Breast epithelium (tissue), 4 donors: ENCODE measurements around the gene TBC1D3C. TPM values are rescaled to one million over a fixed set of nuclear protein-coding genes. Genes with fewer than 3 reads are reported as not detected.
A peak's percentile ranks its signal among the peaks of the same experiment; 100 is the strongest.
"Not testable (repeated sequence)": the region's sequence is repeated elsewhere in the genome, so short reads cannot be mapped to it uniquely, and the experiment has no call there.

Source experiments
- DNase-seq, 2 donors: peaks; one replicate each; pipeline ENCODE4 v3.0.0-alpha.2; 2019; ENCODE audit warnings: low spot score in 2 of 2
- H3K27ac ChIP-seq, 2 donors: fragments of 200-600 bp; sonication (generic) in 1 of 2; one replicate each; pipeline ENCODE4 v1.5.1; 2016 to 2019; ENCODE audit warnings: mild to moderate bottlenecking in 1 of 2
- H3K27me3 ChIP-seq, 2 donors: fragments of 200-600 bp; sonication (generic) in 1 of 2; one replicate each; pipeline versions ENCODE4 v1.5.1 to v1.6.0; 2017 to 2019; ENCODE audit warnings: control low read depth in 1 of 2, mild to moderate bottlenecking in 1 of 2
- H3K36me3 ChIP-seq: fragments of 200-600 bp; one replicate; pipeline ENCODE4 v1.5.1; 2019
- H3K4me1 ChIP-seq, 2 donors: fragments of 200-600 bp; sonication (generic); one replicate each; pipeline ENCODE4 v1.5.1; 2016 to 2019; ENCODE audit warnings: control low read depth in 1 of 2
- H3K4me3 ChIP-seq, 3 donors: fragments of 200-600 bp; sonication (generic); 1 replicate in 2 of 3; 2 replicates in 1 of 3; pipeline ENCODE4 v1.5.1; 2016 to 2019; ENCODE audit warnings: mild to moderate bottlenecking in 3 of 3, moderate library complexity in 2 of 3
- H3K9me3 ChIP-seq, 2 donors: fragments of 200-600 bp; sonication (generic) in 1 of 2; one replicate each; pipeline ENCODE4 v1.5.1; 2016 to 2019; ENCODE audit warnings: control low read depth in 1 of 2
- intact Hi-C: fragments of 100-400 bp; cut with DNase I; formaldehyde crosslinking; loops from one replicate; pipeline ENCODE4 v1.15.1; 2023; ENCODE audit warnings: low total_unique reads
- total RNA-seq, 3 donors: library from RNA; depleted of rRNA; stranded (reverse); fragments of >200 nt; gene quantifications; one replicate each; pipeline ENCODE4 v1.1.0, GENCODE V29; 2016

Gene TBC1D3C
- not detected for total RNA-seq

GRCh38 chr17:38068534-38068933 lies at the start of gene TBC1D3C:
TSS of gene TBC1D3C (minus strand) at chr17:38068634. CDS start at chr17:38067066, 1,568 bp downstream.
- H3K27me3 ChIP-seq, H3K9me3 ChIP-seq, H3K4me3 ChIP-seq, H3K4me1 ChIP-seq, DNase-seq, intact Hi-C loops, H3K27ac ChIP-seq, H3K36me3 ChIP-seq: not testable (repeated sequence)

- H3K4me1 ChIP-seq, DNase-seq, intact Hi-C loops, H3K27me3 ChIP-seq, H3K27ac ChIP-seq, H3K9me3 ChIP-seq, H3K36me3 ChIP-seq, H3K4me3 ChIP-seq: not testable (repeated sequence)
Observed at GRCh38 chr17:38099262-38099661, 30.8 kb upstream of the TBC1D3C start.

GRCh38 chr17:38094059-38094694 lies 25.7 kb upstream of the TBC1D3C start:
- H3K4me1 ChIP-seq, H3K4me3 ChIP-seq, H3K9me3 ChIP-seq, H3K27me3 ChIP-seq, DNase-seq, H3K36me3 ChIP-seq, intact Hi-C loops, H3K27ac ChIP-seq: not testable (repeated sequence)

- H3K4me3 ChIP-seq, intact Hi-C loops, H3K36me3 ChIP-seq, H3K27ac ChIP-seq, H3K4me1 ChIP-seq, H3K27me3 ChIP-seq, H3K9me3 ChIP-seq: not testable (repeated sequence)
- peak; percentile 12 to 13 for DNase-seq
Observed at GRCh38 chr17:38088120-38088519, 19.7 kb upstream of the TBC1D3C start.

- H3K4me3 ChIP-seq, H3K27me3 ChIP-seq, intact Hi-C loops, DNase-seq, H3K27ac ChIP-seq, H3K36me3 ChIP-seq, H3K9me3 ChIP-seq, H3K4me1 ChIP-seq: not testable (repeated sequence)
Observed at GRCh38 chr17:38087344-38087743, 18.9 kb upstream of the TBC1D3C start.

Other genes starting within 250 kb of the TBC1D3C start
- gene TBC1D3K, start 144.2 kb downstream of the TBC1D3C start, total RNA-seq: not detected
- 10 to 100 TPM in 2 of 3 donors, 1 to 10 TPM in 1; 9.8 to 19.2 (median 13.8) TPM for gene TBC1D3L, start 79.6 kb downstream of the TBC1D3C start, total RNA-seq
- gene TBC1D3D, start 64.7 kb downstream of the TBC1D3C start, total RNA-seq: not detected
- gene TBC1D3E, start 59.3 kb upstream of the TBC1D3C start, total RNA-seq: not detected
- gene TBC1D3, start 123.9 kb upstream of the TBC1D3C start, total RNA-seq: not detected
- 10 to 100 TPM; 27.9 to 42.9 (median 36.8) TPM for gene MRPL45, start 228.5 kb upstream of the TBC1D3C start, total RNA-seq